Heart left ventricle (tissue), 13 donors: ENCODE results near the gene APPL2.

Experiments
- CTCF ChIP-seq, 12 donors: fragments of 200-600 bp; sonication (generic) in 4 of 12; IDR thresholded peaks; one replicate each; pipeline versions ENCODE4 v1.5.0 to v1.8.0; 2018 to 2022; ENCODE audit warnings: antibody characterized with exemption in 12 of 12, mild to moderate bottlenecking in 5 of 12
- POLR2A ChIP-seq, 2 donors: fragments of 450-650 bp; IDR thresholded peaks; one replicate each; pipeline ENCODE4 v1.6.1; 2017; ENCODE audit warnings: antibody characterized with exemption in 2 of 2, mild to moderate bottlenecking in 2 of 2, moderate library complexity in 2 of 2
- donor health status: ischemic (EF 13 %, LVEDD 7.1; RV severe dilation, severe dysfunction).
- donor health status: DM: no; HTN: yes; CAD: no.
- donor health status: DM: no; HTN: no; CAD: no.
- donor health status: ischemic (EF 25% LVEDD 6.9; RV normal size, moderate dysfunction).
- donor health status: ischemic (EF 25% LVEDD 5.7; RV mildly dilated, moderate dysfunction).
- donor health status: ischemic (EF 35%, LVEDD 5.7; RV mildly dilated, moderate dysfunction).
- donor health status: nonischemic (EF 11% LVEDD 7.7; RV severe dilation, severe dysfunction).
- donor health status: DM: yes; HTN: yes; CAD: no.
- donor health status: PGD.
- donor health status: ischemic (EF 29% LVEDD 5.4; RV normal size, mild dysfunction).
- donor health status: nonischemic (EF 23%, LVEDD 6.1; RV moderate dilation, normal function).

- TF ChIP-seq CTCF (IDR thresholded peaks at IDR 0.05) (no peak), POLR2A (IDR thresholded peaks at IDR 0.05) (no peak)
Observed at GRCh38 chr12:105257321-105257728, 21.4 kb upstream of the APPL2 start.
